ENCODE results near the gene STIM1.

STIM1 gene

GRCh38 chr11:3824714-3825472 is 30.6 kb upstream of the STIM1 start:
- TF ChIP-seq GATA2 (IDR thresholded peaks at IDR 0.05; ENCODE audit: low read depth, low read length) (no peak), GATA3 (IDR thresholded peaks at IDR 0.05; ENCODE audit: low read depth, low read length) (no peak)

GRCh38 chr11:3825473-3826154 is 29.9 kb upstream of the STIM1 start:
- TF ChIP-seq GATA2 (IDR thresholded peaks at IDR 0.05; ENCODE audit: low read depth, low read length) = no peak
- TF ChIP-seq GATA3 (IDR thresholded peaks at IDR 0.05; ENCODE audit: low read depth, low read length) = no peak

DNA sequence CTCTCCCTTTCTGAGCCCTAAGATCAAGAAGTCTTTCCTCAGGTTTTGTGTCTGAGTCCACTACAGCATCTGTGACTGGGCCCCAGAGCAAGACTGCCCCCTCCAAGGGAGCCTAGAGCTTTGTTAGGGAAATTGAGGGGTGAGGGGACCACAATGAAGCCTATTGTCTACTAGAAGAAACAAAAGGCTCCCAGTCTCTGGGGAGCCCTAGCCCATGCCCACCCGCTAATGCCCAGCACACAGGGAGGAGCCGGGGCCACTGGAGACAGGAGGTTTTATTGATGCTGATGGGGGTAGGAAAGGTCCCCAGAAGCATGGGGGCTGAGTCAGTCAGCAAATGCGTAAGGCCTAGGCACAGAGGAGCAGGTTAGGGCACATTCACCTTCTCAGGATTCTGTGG is 28.7 kb upstream of the STIM1 start:
- no peak for TF ChIP-seq GATA2 (IDR thresholded peaks at IDR 0.05; ENCODE audit: low read depth, low read length)
- TF ChIP-seq GATA3 (IDR thresholded peaks at IDR 0.05; ENCODE audit: low read depth, low read length) = no peak

DNA sequence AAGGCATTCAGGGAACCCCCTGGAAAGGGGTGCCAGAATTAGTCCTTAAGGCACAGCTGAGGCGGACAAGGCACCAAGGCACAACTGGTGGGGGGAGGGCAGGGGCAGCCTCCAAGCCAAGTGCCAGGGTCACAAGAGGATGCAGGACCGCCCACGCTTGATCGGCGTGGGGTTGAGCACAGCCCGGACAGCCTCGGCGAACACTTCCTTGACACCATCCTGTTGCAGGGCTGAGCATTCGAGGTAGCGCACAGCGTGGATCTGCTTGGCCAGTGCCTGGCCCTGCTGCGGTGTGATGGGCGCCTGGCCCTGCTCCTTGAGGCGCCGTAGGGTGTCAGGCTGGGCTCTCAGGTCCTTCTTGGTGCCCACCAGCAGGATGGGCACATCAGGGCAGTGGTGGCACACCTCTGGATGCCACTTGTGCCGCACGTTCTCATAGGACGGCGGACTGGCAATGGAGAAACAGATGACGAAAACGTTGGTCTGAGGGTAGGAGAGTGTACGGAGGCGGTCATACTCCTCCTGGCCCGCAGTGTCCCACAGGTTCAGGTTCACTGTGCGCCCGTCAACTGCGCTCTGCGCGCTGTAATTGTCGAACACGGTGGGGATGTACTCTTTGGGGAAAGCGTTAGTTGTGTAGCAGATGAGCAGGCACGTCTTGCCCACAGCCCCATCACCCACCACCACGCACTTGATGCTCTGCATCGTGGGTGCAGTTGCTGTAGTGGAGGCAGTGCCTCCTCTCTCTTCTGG is 27.9 kb upstream of the STIM1 start:
- TF ChIP-seq GATA2 (IDR thresholded peaks at IDR 0.05; ENCODE audit: low read depth, low read length) (no peak), GATA3 (IDR thresholded peaks at IDR 0.05; ENCODE audit: low read depth, low read length) (no peak)

GRCh38 chr11:3830088-3830487 is 25.4 kb upstream of the STIM1 start:
- no peak for TF ChIP-seq GATA3 (IDR thresholded peaks at IDR 0.05; ENCODE audit: low read depth, low read length)
- no peak for TF ChIP-seq GATA2 (IDR thresholded peaks at IDR 0.05; ENCODE audit: low read depth, low read length)

GRCh38 chr11:3830730-3831129 is 24.7 kb upstream of the STIM1 start:
- TF ChIP-seq GATA2 (IDR thresholded peaks at IDR 0.05; ENCODE audit: low read depth, low read length) = no peak
- TF ChIP-seq GATA3 (IDR thresholded peaks at IDR 0.05; ENCODE audit: low read depth, low read length) = no peak

DNA sequence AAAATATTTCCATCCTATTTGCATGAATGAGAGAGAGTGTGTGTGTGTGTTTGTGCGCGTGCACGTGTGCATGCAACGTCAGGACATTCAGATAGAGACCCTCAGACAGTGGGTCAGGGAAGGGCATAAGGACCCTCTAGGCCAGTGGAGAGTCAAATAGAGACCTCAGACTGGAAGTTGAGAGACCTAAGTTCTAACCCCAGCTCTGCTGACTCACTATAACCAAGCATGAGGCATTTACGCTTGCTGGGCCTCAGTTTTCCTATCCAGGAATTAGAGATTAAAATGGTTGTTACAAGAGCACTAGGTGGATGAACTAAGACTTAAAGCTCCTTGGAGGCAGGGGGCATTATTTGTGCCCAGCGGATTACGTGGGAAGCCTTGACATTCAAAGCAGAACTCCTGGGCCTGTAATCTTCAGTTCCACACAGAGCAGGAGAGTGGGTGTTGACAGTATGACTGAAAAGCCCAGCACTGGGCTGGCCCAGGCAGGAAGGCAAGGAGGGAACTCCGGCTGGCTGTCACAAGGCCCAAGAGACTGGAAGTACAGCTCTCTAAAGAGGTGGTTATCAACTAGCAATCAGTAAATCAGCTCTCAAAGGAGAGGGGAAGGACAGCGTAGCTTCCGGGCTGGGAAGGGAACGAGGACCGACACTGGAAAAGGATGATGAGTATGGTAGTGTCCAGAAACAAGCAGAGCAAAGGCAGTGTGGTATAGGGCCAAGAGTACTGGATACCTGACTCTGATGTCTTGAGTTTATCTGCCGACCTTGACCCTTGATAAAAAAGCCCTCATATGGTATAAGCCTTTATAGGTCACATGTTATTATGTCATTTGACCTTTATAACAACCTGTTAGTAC is 23.9 kb upstream of the STIM1 start:
- TF ChIP-seq GATA2 (IDR thresholded peaks at IDR 0.05; ENCODE audit: low read depth, low read length) = no peak
- TF ChIP-seq GATA3 (IDR thresholded peaks at IDR 0.05; ENCODE audit: low read depth, low read length) = no peak

DNA sequence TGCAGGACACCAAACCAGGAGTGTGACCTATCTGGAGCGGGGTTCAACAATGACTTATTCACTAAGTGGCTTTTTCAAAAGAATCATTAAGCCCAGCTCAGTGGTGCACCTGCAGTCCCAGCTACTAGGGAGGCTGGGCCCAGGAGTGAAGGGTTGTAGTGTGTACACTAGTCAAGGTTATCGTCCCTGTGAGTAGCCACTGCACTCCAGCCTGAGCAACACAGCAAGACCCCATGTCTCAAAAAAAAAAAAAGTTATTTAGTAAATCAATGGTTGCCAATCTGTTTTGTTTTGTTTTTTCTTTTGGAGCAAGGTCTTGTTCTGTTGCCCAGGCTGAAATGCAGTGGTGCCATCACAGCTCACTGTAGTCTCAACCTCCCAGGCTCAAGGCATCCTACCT is 22.6 kb upstream of the STIM1 start:
- no peak for TF ChIP-seq GATA2 (IDR thresholded peaks at IDR 0.05; ENCODE audit: low read depth, low read length)
- no peak for TF ChIP-seq GATA3 (IDR thresholded peaks at IDR 0.05; ENCODE audit: low read depth, low read length)

GRCh38 chr11:3833449-3833848 is 22.0 kb upstream of the STIM1 start:
- TF ChIP-seq GATA3 (IDR thresholded peaks at IDR 0.05; ENCODE audit: low read depth, low read length) = no peak
- TF ChIP-seq GATA2 (IDR thresholded peaks at IDR 0.05; ENCODE audit: low read depth, low read length) = no peak

- TF ChIP-seq GATA3 (IDR thresholded peaks at IDR 0.05; ENCODE audit: low read depth, low read length) = no peak
- TF ChIP-seq GATA2 (IDR thresholded peaks at IDR 0.05; ENCODE audit: low read depth, low read length) = no peak
Observed at GRCh38 chr11:3834349-3834663, 21.2 kb upstream of the STIM1 start.

GRCh38 chr11:3834664-3835461 is 20.6 kb upstream of the STIM1 start:
- TF ChIP-seq GATA2 (IDR thresholded peaks at IDR 0.05; ENCODE audit: low read depth, low read length) (no peak), GATA3 (IDR thresholded peaks at IDR 0.05; ENCODE audit: low read depth, low read length) (no peak)

DNA sequence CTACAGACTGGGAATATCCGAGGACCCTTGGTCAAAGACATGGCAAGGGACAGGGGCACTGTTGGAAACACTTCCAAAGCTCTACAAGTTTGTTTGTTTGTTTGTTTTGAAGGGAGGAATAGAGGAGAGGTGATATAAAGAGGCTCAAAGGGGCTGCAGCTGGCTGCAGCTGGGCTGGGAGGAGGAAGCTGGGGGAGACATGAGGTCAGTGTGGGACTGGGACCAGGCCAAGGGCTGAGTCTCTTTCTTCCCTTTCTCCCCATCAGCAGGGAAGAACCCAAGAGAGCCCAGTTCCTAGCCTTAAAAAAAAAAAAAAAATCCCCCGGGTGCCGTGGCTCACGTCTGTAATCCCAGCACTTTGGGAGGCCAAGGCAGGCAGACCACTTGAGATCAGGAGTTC is 19.7 kb upstream of the STIM1 start:
- TF ChIP-seq GATA2 (IDR thresholded peaks at IDR 0.05; ENCODE audit: low read depth, low read length) (no peak), GATA3 (IDR thresholded peaks at IDR 0.05; ENCODE audit: low read depth, low read length) (no peak)

DNA sequence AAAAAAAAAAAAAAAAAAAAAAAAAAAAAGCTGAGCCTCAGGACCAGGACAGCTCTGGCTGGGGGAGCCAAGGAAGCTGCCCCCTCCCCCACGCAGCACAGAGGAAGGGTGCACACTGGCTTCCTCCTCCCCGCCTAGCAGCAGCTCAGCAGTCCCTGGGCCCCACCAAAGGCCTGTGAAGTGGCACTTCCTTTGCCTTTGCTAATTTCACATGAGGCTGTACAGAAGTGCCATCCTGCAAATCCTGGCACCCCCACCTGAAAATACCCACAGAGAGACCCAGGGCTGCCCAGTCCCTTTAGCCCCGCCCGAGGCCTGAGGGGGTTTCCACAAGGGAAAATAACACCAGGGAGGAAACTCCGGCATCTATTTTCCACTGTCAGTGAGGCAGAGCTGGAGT is 18.6 kb upstream of the STIM1 start:
- TF ChIP-seq GATA2 (IDR thresholded peaks at IDR 0.05; ENCODE audit: low read depth, low read length) = no peak
- TF ChIP-seq GATA3 (IDR thresholded peaks at IDR 0.05; ENCODE audit: low read depth, low read length) = no peak
